Measurements from ENCODE around the gene CIITA.

The CIITA gene

DNA sequence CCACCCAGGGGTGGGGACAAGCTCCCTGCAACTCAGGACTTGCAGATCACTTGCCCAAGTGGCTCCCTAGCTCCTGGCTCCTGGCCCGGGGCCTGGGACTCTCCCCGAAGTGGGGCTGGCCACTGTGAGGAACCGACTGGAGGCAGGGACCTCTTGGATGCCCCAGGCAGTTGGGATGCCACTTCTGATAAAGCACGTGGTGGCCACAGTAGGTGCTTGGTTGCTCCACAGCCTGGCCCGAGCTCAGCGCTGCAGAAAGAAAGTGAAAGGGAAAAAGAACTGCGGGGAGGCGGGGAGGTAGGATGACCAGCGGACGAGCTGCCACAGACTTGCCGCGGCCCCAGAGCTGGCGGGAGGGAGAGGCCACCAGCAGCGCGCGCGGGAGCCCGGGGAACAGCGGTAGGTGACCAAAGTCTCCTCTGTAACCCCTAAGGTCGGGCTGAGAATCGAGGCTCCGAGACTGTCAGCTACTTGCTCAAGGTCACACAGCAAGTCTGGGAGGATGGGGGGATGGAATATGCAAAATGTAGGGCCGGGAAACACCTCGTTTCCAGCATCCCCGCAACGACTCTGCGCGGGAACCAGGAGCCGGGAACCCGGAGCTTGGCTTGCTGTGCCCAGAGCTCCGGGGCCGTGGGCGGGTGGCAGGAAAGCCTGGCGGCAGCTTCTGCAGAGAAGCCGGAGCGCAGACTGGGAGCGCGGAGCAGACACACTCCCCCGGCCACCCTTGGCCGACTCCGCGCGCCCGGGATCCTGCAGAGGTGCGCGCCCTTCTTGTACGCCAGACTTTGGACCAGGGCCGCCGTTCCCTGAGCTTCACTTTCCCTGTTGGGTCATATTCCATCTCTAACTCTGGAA, 1.9 kb downstream of the CIITA start:
- DNase-seq (ENCODE audit: low read depth in 1 of 2, low spot score in 1 of 2), result no peak

DNA sequence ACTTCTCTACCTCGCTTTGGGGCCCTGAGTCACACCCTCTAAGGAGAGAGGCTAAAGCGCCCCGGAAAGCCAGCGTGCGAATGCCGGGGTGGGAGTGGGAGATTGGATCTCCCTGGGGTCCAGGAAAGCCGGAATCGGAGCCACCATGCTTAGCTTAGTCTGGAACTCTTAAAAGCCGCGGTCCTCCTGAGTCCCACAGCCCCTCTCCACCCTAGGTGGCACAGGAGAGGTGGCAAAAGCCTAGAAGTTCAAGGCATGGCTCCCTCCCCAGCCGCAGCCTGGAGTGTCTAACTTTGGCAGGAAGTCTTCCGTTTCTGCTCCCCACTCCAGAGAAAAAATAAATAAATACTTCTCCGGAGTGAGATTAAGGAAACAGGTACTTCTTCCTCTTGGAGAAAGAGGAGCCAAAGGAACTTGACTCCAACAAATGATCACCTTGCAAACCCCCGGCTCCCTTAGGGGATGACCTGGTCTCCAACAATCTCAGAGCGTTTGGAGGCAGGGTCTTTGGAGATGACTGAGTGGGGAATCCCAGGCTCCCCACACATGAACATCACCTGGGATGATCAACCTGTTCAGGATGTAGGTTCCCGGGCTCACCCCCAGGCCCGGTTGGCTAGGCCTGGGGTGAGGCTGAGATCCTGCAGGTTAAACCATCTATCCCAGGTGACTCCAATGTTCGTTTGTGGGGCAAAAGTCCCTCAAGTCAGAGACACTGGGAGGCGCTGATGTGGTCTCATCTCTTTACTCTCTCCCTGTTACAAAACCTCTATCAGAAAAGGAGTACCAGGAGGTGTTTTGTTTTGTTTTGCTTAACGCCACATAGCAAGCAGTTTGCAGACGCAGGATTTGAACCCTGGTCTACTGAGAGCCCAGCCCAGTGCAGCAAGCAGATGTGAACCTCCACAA, 2.9 kb downstream of the CIITA start:
- DNase-seq (ENCODE audit: low read depth in 1 of 2, low spot score in 1 of 2), result no peak

DNA sequence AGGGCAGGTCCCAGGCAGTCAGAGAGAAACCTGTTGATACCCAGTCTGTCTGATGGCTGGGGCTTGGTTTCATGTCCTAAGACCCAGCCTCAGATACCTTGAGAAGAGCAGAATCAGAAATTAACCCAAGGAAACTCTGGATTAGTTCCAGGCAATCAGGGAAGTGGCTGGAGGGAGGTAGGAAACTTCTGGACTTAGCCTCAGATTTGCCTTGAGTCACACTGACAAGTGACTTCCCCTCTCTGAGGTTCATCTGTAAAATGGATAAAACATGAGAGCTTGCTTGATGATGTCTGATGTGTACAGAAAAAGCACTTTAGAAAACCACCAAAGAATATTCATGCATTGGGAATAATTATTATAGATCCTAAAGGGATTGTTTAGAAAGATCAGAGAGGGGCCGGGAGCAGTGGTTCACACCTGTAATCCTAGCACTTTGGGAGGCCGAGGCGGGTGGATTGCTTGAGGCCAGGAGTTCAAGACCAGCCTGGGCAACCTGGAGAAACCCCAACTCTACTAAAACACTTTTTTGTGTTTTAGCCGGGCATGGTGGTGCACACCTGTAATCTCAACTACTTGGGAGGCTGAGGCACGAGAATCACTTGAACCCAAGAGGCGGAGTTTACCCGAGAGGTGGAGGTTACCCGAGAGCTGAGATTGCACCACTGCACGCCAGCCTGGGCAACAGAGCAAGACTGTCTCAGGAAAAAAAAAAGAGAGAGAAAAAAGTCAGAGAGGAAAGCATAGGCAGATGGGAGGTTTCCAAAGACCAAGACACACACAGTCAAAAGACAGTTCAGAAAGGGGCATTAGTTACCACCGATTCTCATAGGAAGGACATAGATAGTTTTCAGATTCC, 3.8 kb downstream of the CIITA start:
- no peak for DNase-seq (ENCODE audit: low read depth in 1 of 2, low spot score in 1 of 2)

DNA sequence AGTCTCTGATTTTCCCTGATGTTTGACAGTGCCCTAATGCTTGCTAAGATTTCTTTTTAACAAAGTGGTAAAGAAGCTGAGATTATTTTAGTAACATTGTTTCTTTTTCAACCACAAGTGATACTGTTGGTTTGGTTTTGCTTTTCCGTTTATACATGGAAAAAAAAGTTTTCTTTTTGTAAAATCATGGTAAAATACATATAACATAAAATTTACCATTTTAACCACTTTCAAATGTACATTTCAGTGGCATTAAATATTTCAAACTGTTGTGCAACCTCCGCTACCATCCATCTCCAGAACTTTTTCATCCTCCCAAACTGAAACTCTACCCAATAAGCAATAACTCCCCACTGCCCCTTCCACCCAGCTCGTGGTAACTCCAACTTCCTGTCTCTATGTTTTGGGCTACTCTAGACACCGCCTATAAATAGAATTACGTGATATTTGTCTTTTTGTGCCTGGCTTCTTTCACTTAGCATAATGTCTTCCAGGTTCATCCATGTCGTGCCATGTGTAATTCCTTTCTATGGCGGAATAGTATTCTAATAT, 4.6 kb downstream of the CIITA start:
- no peak for DNase-seq (ENCODE audit: low read depth in 1 of 2, low spot score in 1 of 2)

DNA sequence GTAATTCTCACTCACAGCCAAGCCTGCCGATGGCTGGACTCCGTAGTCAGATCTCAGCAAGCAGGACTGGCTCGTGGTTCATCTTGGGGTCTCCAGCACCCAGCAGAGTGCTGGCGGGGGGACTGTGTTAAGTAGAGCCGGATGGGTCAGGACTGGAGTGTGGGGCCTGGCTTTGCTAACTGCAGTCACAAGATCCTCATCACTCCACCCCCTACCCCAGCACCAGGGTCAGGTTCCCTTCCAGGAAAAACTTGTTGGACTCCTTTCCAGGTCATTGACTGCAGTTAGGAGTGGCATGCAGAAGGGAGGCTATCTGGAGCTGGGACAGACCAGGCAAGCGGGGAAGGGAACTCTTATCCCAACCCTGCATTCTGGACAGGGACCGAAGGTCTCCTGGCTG, 6.0 kb downstream of the CIITA start:
- no peak for DNase-seq (ENCODE audit: low read depth in 1 of 2, low spot score in 1 of 2)

DNA sequence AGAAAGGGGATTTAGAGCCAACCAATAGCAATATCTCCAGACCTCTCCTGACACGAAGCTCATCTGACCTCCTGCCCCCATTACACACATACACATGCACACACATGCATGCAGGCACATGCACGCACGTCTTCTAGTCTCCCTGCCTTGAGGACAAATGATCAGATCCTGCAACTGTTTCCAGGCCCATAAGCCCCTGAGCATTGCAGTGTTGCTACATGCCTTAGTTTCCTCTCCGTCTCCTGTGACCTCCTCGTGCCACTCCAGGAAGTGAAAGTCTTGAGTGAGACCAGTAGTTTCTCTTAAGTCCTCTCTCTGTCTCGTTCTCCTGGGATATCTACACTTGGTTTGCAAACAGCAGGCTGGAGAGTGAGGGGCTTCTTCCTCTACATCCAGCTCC, 8.2 kb downstream of the CIITA start:
- no peak for DNase-seq (ENCODE audit: low read depth in 1 of 2, low spot score in 1 of 2)

DNA sequence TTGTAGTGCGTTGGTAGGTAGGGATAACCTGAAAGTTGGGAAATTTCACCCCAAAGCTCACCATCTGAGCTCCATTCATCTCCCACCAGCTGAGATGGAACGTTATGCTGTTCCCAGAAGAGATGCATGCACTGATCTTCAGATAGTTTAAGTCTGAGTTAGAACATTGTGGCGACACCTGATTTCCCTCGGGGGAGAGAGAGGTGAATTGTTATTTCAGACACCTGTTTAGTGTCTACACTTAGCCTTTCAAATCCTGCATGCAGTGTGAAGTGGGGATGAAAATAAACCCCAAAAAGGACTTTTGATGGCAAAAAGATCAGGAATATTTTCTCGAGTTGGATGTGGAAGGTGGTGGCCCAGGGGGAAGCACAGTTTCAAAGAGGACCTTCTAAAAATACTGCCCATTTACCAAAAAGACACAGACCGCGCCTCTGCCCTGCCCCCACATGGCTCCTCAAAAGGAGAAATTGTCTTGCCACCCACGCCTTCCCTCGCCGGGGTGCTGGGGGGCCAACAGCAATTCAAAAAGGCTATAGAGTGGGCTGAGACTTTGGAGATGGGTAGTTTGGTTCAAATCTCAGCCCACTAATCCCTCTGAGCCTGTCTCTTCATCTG, 11.4 kb downstream of the CIITA start:
- DNase-seq (ENCODE audit: low read depth in 1 of 2, low spot score in 1 of 2), result no peak

DNA sequence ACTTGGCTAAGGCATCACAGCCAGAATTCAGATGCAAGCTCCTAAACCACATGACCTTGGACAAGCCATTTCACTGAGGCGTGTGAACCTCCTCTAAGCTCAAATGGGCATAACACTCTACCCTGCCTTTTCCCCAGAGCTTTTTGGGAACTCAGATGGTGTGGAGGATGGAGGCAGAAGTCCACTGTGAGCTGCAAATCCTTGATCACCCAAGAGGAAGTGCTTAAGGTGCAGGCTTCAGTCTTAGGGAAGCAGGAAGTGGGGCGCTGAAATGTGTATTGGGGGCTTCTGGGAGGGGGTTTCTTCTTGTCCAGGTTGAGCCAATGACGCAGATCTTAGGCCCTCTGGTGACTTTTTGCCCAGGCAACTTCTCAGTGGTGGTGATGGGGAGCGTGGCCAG, 12.9 kb downstream of the CIITA start:
- no peak for DNase-seq (ENCODE audit: low read depth in 1 of 2, low spot score in 1 of 2)

DNA sequence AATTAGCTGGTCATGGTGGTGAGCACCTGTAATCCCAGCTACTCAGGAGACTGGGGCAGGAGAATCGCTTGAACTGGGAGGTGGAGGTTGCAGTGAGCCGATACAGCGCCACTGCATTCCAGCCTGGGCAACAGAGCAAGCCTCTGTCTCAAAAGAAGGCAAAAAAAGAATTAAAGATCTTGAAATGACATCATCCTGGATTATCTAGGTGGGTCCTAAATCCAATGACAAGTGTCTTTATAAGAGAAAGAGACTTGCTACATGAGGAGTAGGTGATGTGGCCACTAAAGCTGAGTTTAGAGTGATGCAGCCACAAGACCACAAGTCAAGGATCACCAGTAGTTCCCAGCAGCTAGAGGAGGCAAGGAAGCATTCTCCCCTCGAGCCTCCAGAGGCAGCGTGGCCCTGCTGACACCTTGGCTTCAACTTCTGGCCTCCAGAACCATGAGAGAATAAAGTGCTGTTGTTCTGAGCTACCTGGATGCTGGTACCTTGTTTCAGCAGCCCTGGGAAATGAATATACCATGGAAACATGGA, 15.8 kb downstream of the CIITA start:
- DNase-seq (ENCODE audit: low read depth in 1 of 2, low spot score in 1 of 2), result no peak

DNA sequence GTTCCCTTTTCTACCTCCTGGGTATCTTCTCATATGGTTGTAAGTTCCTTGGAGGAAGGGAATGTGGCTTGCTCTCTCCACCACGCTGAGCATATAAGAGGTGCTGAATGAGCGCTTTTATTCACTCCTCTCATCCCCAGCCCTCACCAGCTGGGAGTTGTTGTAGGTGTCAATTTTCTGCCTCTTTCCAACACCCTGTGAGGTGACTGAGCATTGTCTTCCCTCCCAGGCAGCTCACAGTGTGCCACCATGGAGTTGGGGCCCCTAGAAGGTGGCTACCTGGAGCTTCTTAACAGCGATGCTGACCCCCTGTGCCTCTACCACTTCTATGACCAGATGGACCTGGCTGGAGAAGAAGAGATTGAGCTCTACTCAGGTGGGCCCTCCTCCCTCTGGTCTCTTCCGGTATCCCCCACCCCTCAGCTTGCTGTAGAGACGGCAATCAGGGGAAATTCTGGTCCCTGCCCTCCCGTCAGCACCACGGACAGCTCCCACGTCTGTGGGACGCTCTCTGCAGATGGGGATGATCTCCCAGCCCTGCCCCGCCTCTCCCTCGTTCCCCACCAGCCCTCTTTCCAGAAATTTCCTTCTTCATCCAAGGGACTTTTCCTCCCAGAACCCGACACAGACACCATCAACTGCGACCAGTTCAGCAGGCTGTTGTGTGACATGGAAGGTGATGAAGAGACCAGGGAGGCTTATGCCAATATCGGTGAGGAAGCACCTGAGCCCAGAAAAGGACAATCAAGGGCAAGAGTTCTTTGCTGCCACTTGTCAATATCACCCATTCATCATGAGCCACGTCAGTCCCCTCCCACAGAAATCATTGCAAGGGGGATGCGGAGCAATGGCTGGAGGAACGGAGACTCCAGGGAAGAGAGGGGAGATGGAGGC, 18.3 kb downstream of the CIITA start:
- no peak for DNase-seq (ENCODE audit: low read depth in 1 of 2, low spot score in 1 of 2)

DNA sequence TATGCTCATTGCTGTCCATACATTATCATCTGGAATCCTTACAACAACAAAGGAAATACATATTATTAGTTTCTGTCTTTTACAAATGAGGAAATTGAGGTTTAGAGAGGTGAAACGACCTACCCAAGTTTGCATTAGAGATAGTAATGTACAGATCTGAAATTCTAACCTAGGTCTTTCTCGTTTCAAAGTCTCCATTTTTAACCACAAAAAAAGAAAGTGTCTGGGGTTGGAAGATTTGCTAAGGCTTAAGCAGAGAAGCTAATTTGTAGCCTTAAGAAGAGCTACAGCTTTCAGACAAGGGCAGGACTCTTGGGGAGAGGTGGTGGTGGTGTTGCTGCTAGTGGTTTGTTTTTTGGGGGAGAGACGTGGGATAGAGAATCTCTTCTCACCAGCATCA, 19.2 kb downstream of the CIITA start:
- DNase-seq (ENCODE audit: low read depth in 1 of 2, low spot score in 1 of 2), result no peak

DNA sequence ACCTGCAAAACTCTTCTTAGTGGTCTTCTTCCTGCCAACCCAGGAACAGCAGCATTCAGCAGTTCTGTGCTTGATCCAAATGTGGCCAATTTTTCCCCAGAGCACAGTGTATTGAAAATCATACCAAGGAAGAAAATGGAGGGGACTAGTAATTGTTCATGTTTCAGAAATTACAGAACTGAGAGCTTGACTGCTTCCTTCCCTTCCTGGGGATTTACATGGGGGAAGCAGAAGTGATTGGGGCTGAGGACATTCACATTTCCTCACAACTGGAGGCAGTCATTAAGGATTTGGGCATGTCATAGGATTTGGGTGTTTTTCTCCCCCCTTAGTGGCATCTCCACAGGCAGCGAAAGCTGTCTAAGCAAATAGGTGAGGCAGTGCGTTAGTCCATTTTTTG, 19.7 kb downstream of the CIITA start:
- DNase-seq (ENCODE audit: low read depth in 1 of 2, low spot score in 1 of 2), result no peak

DNA sequence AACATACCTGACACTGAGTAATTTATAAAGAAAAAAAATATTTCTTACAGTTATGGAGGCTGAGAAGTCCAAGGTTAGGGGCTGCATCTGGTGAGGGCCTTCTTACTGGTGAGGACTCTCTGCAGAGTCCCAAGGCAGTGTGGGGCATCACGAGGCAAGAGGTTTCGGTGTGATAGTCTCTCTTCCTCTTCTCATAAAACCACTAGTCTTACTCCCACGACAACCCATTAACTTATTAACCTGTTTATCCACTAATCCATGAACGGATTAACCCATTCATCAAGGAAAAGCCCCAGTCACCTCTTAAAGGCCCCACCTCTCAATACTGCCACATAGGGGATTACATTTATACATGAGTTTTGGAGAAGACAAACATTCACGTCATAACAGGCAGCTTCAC, 20.1 kb downstream of the CIITA start:
- no peak for DNase-seq (ENCODE audit: low read depth in 1 of 2, low spot score in 1 of 2)

DNA sequence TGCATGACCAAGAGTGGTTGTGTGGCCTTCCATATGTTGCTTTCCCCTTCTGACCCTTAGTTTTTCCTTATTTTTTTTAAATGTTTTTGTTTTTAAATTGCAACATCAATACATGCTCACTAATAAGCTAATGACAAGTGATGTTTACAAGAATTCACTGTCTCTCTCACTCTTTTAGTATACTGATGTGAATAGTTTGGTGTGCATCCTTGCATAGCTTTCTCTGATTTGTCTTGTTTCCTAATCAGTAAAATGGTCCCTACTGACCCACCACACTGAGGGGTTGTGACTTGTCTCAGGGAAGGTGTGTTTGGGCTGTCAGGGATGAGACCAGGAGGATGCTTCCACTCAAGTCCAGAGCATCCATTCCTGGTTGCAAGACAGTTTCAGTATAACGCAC, 26.0 kb downstream of the CIITA start:
- DNase-seq (ENCODE audit: low read depth in 1 of 2, low spot score in 1 of 2), result no peak

DNA sequence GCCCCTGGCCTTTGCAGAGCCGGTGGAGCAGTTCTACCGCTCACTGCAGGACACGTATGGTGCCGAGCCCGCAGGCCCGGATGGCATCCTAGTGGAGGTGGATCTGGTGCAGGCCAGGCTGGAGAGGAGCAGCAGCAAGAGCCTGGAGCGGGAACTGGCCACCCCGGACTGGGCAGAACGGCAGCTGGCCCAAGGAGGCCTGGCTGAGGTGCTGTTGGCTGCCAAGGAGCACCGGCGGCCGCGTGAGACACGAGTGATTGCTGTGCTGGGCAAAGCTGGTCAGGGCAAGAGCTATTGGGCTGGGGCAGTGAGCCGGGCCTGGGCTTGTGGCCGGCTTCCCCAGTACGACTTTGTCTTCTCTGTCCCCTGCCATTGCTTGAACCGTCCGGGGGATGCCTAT, 29.5 kb downstream of the CIITA start:
- no peak for DNase-seq (ENCODE audit: low read depth in 1 of 2, low spot score in 1 of 2)

DNA sequence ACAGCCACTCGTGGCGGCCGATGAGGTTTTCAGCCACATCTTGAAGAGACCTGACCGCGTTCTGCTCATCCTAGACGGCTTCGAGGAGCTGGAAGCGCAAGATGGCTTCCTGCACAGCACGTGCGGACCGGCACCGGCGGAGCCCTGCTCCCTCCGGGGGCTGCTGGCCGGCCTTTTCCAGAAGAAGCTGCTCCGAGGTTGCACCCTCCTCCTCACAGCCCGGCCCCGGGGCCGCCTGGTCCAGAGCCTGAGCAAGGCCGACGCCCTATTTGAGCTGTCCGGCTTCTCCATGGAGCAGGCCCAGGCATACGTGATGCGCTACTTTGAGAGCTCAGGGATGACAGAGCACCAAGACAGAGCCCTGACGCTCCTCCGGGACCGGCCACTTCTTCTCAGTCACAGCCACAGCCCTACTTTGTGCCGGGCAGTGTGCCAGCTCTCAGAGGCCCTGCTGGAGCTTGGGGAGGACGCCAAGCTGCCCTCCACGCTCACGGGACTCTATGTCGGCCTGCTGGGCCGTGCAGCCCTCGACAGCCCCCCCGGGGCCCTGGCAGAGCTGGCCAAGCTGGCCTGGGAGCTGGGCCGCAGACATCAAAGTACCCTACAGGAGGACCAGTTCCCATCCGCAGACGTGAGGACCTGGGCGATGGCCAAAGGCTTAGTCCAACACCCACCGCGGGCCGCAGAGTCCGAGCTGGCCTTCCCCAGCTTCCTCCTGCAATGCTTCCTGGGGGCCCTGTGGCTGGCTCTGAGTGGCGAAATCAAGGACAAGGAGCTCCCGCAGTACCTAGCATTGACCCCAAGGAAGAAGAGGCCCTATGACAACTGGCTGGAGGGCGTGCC, 30.1 kb downstream of the CIITA start:
- DNase-seq (ENCODE audit: low read depth in 1 of 2, low spot score in 1 of 2), result no peak

DNA sequence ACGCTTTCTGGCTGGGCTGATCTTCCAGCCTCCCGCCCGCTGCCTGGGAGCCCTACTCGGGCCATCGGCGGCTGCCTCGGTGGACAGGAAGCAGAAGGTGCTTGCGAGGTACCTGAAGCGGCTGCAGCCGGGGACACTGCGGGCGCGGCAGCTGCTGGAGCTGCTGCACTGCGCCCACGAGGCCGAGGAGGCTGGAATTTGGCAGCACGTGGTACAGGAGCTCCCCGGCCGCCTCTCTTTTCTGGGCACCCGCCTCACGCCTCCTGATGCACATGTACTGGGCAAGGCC, 30.7 kb downstream of the CIITA start:
- no peak for DNase-seq (ENCODE audit: low read depth in 1 of 2, low spot score in 1 of 2)

DNA sequence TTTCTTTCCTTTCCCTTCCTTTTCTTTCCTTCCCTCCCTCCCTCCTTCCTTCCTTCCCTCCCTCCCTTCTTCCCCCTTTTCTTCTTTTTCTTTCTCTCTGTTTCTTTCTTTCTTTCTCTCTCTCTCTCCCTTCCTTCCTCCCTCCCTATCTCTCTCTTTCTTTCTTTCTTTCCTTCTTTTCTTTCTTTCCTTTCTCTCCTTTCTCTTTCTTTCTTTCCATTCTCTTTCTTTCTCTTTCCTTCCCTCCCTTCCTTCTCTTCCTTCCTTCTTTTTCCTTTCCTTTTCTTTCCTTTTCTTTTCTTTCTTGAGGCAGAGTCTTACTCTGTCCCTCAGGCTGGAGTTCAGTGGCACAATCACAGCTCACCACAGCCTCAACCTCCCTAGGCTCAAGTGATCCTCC, 34.3 kb downstream of the CIITA start:
- no peak for DNase-seq (ENCODE audit: low read depth in 1 of 2, low spot score in 1 of 2)

DNA sequence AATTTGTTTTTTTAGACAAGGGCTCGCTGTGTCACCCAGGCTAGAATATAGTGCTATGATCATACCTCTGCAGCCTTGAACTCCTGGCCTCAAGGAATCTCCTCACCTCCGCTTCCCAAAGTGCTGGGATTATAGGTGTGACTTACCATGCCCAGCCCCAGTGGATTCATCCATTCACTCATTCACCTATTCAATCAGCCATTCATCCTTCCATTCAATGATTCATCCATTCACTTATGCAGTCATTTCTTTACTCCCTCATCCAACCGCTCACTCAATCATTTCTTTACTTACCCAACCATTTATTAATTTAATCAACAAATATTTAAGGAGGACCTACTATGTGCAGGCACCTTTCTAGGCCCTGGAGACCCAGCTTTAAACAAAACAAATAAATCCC, 39.5 kb downstream of the CIITA start:
- DNase-seq (ENCODE audit: low read depth in 1 of 2, low spot score in 1 of 2), result no peak

Data from activated T-helper 1 cell treated with anti-CD3 and anti-CD28 coated beads, Interleukin-2, amount 50 U/mL, for 16 hours (primary cell).